Measurements from ENCODE around the gene NPIPB2. TPM values are rescaled to one million over a fixed set of nuclear protein-coding genes. Genes with fewer than 3 reads are reported as not detected.

NPIPB2 gene
- polyA plus RNA-seq, 3 donors: 0.81 to 14.4 TPM; not detected in 1

- Mint-ChIP-seq H3K9me3 (no peaks in the 10 kb centered on the region), H3K27me3 (ENCODE audit: low read depth in 3 of 3) (peaks cover 0 to 7% (median 2%) of the 10 kb centered on the region in 3 donors), H3K4me1 (peaks cover 35% of the 10 kb centered on the region), H3K4me3 (peak overlapping the region; percentile 93 to 95), H3K27ac (peak overlapping the region; percentile 84 to 94 (median 91)), H3K36me3 (peaks cover 0 to 2% of the 10 kb centered on the region in 2 donors)
- Histone ChIP-seq H3K36me3 (replicated peaks in 1 of 2; ENCODE audit: control insufficient read depth in 1 of 2, insufficient read depth in 2 of 2, low read length in 2 of 2) (no peaks in the 10 kb centered on the region), H3K4me3 (replicated peaks in 1 of 3; ENCODE audit: low read depth in 2 of 3, low read length in 3 of 3) (peak overlapping the region; percentile 71 to 96 (median 90)), H3K9me3 (replicated peaks in 1 of 2; ENCODE audit: control insufficient read depth in 1 of 2, insufficient read depth in 1 of 2, low read length in 2 of 2) (no peaks in the 10 kb centered on the region), H3K79me2 (ENCODE audit: insufficient read depth, low read length) (peaks cover 56% of the 10 kb centered on the region), H4K20me1 (ENCODE audit: insufficient read depth, low read length) (peaks cover 52% of the 10 kb centered on the region), H2AFZ (ENCODE audit: insufficient read depth, low read depth, low read length, poor library complexity, severe bottlenecking) (peak overlapping the region; percentile 86), H3K4me2 (replicated peaks; ENCODE audit: extremely low read depth, low read length, poor library complexity, severe bottlenecking) (peak overlapping the region; percentile 88), H3K27ac (ENCODE audit: low read depth in 1 of 2, low read length in 2 of 2) (peak overlapping the region; percentile 67 to 70), H3K27me3 (ENCODE audit: control insufficient read depth in 2 of 2, insufficient read depth in 2 of 2, low read length in 2 of 2) (peaks cover 0 to 2% of the 10 kb centered on the region in 2 donors), H3K9ac (ENCODE audit: insufficient read depth, low read length, poor library complexity, severe bottlenecking) (peak overlapping the region; percentile 79), H3K4me1 (ENCODE audit: control insufficient read depth in 1 of 2, insufficient read depth in 2 of 2, low read length in 2 of 2) (peaks cover 16 to 28% of the 10 kb centered on the region in 2 donors)
- TF ChIP-seq, protein P1, sequence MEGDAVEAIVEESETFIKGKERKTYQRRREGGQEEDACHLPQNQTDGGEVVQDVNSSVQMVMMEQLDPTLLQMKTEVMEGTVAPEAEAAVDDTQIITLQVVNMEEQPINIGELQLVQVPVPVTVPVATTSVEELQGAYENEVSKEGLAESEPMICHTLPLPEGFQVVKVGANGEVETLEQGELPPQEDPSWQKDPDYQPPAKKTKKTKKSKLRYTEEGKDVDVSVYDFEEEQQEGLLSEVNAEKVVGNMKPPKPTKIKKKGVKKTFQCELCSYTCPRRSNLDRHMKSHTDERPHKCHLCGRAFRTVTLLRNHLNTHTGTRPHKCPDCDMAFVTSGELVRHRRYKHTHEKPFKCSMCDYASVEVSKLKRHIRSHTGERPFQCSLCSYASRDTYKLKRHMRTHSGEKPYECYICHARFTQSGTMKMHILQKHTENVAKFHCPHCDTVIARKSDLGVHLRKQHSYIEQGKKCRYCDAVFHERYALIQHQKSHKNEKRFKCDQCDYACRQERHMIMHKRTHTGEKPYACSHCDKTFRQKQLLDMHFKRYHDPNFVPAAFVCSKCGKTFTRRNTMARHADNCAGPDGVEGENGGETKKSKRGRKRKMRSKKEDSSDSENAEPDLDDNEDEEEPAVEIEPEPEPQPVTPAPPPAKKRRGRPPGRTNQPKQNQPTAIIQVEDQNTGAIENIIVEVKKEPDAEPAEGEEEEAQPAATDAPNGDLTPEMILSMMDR (IDR thresholded peaks at IDR 0.05): no peak
- intact Hi-C loops (cut with micrococcal nuclease): loop anchor here (5.0 to 10.0 kb wide), 3 partner anchors 60 to 970 kb away; partner anchors contain the start of genes RSL1D1 (in 2 of the 2), CLEC16A (in 1 of the 2) and DEXI (in 1 of the 2)
- peak in 1 of 3 donors; percentile 15 for DNase-seq
- WGBS (ENCODE audit: insufficient coverage): under 1% methylated on average over 22 of the region's 30 CpGs
Measured at GRCh38 chr16:11914210-11915113, 27.4 kb downstream of the NPIPB2 start.

DNA sequence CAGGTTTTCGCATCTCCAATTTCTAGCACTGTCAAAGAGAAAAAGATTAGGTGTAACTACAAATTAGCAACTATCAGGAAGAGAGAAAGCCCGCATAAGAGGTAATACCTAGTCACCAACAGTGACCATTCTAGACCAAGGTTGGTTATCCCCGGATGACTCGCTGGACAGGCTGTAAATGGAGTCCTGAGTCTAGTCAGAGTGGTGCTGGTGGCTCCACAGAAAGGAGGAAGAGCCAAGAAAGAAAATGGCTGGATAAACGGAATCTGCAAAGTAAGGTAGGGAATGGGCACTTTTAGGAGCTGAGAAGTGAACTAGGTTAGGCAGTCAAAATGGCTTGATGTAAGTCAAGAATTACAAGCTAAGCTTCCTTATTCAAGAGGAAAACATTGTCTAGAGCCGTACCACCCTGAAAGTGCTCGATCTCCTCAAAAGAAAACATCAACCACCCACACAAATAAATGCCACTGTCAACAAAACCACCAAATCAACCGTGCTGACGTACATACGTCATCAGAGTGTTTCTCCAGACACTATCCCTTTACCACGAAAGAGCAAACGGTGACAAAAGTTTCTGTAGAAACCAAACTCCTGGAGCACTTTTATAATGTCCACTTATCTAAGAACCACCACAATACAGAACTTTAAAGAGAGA, 28.3 kb downstream of the NPIPB2 start:
- DNase-seq: peak; percentile 38 to 79 (median 39)
- Mint-ChIP-seq H3K36me3 (peaks cover 3 to 5% of the 10 kb centered on the region in 2 donors), H3K27me3 (ENCODE audit: low read depth in 3 of 3) (peaks cover 0 to 2% (median 2%) of the 10 kb centered on the region in 3 donors), H3K9me3 (no peaks in the 10 kb centered on the region), H3K4me1 (peaks cover 38% of the 10 kb centered on the region), H3K4me3 (peak overlapping the region; percentile 93 to 95), H3K27ac (peak overlapping the region; percentile 17 to 94 (median 82))
- H3K4me2 ChIP-seq (replicated peaks; ENCODE audit: extremely low read depth, low read length, poor library complexity, severe bottlenecking): peak overlapping the region; percentile 88
- H3K4me3 ChIP-seq (replicated peaks in 1 of 3; ENCODE audit: low read depth in 2 of 3, low read length in 3 of 3): peak overlapping the region; percentile 71 to 96 (median 90)
- no peaks in the 10 kb centered on the region for H3K27me3 ChIP-seq (ENCODE audit: control insufficient read depth in 2 of 2, insufficient read depth in 2 of 2, low read length in 2 of 2)
- H3K9ac ChIP-seq (ENCODE audit: insufficient read depth, low read length, poor library complexity, severe bottlenecking): peak overlapping the region; percentile 79
- TF ChIP-seq, protein P1 (IDR thresholded peaks at IDR 0.05): no peak
- 0% methylated on average over 2 of the region's 12 CpGs for WGBS (ENCODE audit: insufficient coverage)
- H3K4me1 ChIP-seq (ENCODE audit: control insufficient read depth in 1 of 2, insufficient read depth in 2 of 2, low read length in 2 of 2): peaks cover 16 to 28% of the 10 kb centered on the region in 2 donors
- H3K27ac ChIP-seq (ENCODE audit: low read depth in 1 of 2, low read length in 2 of 2): peak overlapping the region in 1 of 2 donors; percentile 67
- H3K9me3 ChIP-seq (replicated peaks in 1 of 2; ENCODE audit: control insufficient read depth in 1 of 2, insufficient read depth in 1 of 2, low read length in 2 of 2): no peaks in the 10 kb centered on the region
- H3K36me3 ChIP-seq (replicated peaks in 1 of 2; ENCODE audit: control insufficient read depth in 1 of 2, insufficient read depth in 2 of 2, low read length in 2 of 2): no peaks in the 10 kb centered on the region
- peak overlapping the region; percentile 25 for H2AFZ ChIP-seq (ENCODE audit: insufficient read depth, low read depth, low read length, poor library complexity, severe bottlenecking)
- intact Hi-C loops (cut with micrococcal nuclease): loop anchor here (10.0 kb wide), 2 partner anchors 59 to 969 kb away; partner anchors contain the start of genes CLEC16A (in 1 of the 2), DEXI (in 1 of the 2) and RSL1D1 (in 1 of the 2)
- peaks cover 65% of the 10 kb centered on the region for H3K79me2 ChIP-seq (ENCODE audit: insufficient read depth, low read length)
- peaks cover 61% of the 10 kb centered on the region for H4K20me1 ChIP-seq (ENCODE audit: insufficient read depth, low read length)

All from CD14-positive monocyte (primary cell).